Kidney tubule cell (primary cell): ENCODE data around the gene ARPC4.

ENCODE experiments used
- DNase-seq: peaks from one replicate; pipeline ENCODE4 v3.0.0-alpha.2; 2018; ENCODE audit warnings: low spot score

The ARPC4 gene

GRCh38 chr3:9793161-9793781 lies 389 bp downstream of the ARPC4 start:
- peak; percentile 59 for DNase-seq

- no peak for DNase-seq
Observed at GRCh38 chr3:9794400-9794799, 1.5 kb downstream of the ARPC4 start.

- no peak for DNase-seq
Observed at GRCh38 chr3:9795207-9795606, 2.3 kb downstream of the ARPC4 start.

GRCh38 chr3:9797196-9797945 lies 4.5 kb downstream of the ARPC4 start:
- DNase-seq, result no peak

DNA sequence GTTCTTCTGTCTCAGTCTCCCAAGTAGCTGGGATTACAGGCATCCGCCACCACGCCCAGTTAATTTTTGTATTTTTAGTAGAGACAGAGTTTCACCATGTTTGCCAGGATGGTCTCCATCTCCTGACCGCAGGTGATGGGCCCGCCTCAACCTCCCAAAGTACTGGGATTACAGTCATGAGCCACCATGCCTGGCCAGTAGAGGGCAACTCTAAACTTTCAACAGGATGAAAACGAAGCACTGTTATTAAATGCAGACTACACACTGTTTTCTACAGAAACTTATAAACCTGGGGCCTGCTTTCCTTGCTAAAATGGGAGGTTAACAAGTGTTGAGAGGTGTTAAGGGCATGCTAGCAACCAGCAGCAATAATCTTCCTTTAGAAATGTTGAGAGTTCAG lies 7.6 kb downstream of the ARPC4 start:
- no peak for DNase-seq

GRCh38 chr3:9803494-9803893 lies 10.6 kb downstream of the ARPC4 start:
- no peak for DNase-seq

DNA sequence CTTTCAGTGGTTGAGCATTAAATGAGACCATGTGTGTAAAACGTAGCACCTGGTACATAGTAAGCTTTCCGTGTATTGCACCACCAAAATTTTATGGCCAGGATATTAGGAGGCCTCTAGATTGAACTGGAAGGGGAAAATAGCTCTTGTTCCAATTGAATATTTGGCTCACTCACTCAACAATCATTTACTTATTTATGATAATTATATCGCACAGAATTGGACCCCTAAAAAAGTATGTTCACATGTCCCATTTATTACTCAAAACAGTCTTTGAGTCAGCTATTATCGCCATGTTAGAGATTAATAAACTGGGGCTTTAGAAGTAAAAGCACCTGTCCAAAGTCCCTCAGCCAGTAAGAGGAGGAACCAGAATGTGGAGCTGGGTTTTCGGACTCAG lies 12.1 kb downstream of the ARPC4 start:
- no peak for DNase-seq

DNA sequence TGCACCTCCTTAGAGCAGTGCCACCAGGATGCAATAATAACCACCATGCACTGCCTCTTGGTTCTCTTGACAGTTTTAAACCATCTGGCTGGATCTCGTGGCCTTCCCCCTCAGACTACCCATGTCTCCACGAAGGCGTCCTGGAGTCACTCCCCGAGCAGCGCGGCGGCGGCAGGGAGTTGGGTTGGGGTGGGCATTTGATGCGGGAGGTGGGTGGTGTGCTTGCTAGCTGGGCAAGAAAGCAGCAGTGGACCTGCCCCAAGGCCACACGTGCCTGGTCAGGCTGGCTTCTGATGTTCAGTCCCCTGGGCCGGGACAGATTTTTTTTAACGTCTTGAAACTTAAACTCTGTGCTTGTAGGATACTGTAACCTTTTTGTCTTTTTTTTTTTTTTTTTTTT lies 13.3 kb downstream of the ARPC4 start:
- DNase-seq, result no peak

DNA sequence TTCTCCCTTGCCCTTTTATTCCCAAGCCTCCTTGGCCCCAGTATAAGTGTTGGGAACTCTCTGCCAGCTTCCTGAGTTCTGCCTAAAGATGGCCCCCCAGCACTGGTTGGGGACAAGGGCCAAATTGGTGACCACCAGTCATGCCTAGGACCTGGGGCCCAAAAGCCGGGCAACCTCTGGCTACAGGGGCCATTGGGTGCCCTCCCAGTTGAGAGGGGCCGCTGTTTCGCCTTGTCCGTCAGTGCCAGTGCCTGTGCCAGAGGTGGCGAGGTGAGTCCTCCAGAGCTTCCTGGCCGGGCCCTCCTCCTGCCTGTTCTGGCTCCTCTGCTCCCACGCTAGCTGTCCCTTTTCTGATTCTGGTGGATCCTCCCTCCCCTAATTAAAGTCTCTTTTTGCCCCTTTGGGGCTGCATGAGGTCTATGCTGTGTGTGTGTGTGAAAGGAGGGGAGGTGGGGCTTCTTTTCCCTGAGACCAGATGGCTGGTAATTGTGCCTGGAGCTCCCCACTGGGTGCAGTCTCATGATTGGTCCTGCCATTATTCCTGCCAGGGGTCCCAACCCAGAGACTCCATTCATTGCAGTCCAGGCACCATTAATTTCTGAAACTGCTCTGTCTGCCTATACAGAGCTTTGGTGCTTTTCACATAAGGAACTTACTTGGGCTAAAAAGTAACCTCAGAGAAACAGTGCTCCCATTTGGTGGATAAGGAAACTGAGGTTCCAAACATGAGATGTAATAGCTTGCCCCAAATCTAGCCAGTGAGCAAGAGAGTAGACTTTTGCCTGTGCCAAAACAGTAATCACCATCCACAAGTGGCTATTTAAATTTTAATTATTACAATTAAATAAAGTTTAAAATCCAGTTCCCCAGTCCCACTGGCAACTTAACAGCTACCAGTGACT lies 14.1 kb downstream of the ARPC4 start:
- no peak for DNase-seq

GRCh38 chr3:9807981-9808344 lies 15.1 kb downstream of the ARPC4 start:
- DNase-seq, result no peak

- DNase-seq, result peak; percentile 84
Observed at GRCh38 chr3:9808345-9809037, 15.6 kb downstream of the ARPC4 start.

- peak; percentile 81 for DNase-seq
Observed at GRCh38 chr3:9809239-9809614, 16.3 kb downstream of the ARPC4 start.

- DNase-seq, result peak; percentile 83
Observed at GRCh38 chr3:9809615-9810432, 16.9 kb downstream of the ARPC4 start, which contains the start of gene TTLL3. TSS of gene TTLL3 (plus strand) at chr3:9810262. CDS start at chr3:9810662, 400 bp downstream.

- DNase-seq, result no peak
Observed at GRCh38 chr3:9810433-9810770, 17.5 kb downstream of the ARPC4 start.

DNA sequence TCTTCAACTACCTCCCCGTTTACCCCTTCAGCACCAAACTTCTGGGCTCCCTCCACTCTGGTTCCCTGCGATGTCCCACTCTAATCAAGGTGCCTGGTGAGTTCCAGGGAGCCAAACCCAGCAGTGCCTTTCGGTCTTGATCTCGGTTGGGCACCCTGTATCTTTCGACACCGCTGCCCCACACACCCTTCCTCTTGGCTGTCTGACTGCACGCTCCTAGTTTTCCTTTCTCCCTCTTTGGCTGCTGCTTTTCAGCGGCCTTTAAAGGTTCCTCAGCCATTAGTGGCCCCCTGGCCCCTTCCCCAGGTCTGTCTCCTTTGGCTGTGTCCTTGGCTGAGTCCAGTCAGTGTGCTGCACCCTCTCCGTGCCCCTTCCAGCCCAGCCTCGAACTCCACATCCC lies 18.0 kb downstream of the ARPC4 start:
- no peak for DNase-seq

DNA sequence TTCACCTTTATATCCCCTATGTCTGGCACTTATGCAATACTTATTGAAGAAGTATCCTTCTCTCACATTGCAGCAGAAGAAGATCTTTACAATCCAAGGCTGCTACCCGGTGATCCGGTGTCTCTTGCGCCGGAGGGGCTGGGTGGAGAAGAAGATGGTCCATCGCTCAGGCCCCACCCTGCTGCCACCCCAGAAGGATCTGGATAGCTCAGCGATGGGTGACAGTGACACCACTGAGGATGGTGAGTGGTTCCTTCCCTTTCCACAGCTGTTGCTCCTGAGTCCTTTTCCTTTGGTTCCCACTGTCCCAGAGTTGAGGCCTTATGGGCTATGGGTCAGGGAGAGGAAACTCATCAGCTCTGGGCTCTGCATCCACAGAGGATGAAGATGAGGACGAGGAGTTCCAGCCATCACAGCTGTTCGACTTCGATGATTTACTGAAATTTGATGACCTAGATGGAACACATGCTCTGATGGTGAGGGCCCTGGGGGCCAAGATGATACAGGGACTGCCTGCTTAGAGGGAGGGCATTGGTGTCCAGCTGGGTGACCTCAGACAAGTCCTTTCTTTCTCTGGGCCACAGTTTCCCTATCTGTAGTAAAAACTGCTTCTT lies 20.1 kb downstream of the ARPC4 start:
- no peak for DNase-seq

GRCh38 chr3:9815986-9816385 lies 23.1 kb downstream of the ARPC4 start:
- DNase-seq, result no peak

DNA sequence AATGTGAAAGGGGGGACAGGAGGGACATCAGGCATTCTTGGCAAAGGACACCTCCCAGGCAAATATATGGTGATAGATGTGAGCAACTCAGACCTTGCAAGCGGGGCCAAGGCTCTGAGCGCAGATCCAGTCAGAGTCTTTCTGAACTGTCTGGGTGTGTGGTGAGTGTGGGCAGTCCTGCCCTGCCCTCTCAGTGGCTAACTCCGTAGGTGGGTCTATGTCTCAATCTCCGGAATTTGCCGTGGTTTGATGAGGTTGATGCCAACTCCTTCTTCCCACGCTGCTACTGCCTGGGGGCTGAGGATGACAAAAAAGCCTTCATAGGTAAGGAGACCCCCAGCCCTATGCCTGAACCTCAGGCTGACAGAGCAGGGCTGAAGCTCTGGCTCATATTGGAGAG lies 24.6 kb downstream of the ARPC4 start:
- no peak for DNase-seq

DNA sequence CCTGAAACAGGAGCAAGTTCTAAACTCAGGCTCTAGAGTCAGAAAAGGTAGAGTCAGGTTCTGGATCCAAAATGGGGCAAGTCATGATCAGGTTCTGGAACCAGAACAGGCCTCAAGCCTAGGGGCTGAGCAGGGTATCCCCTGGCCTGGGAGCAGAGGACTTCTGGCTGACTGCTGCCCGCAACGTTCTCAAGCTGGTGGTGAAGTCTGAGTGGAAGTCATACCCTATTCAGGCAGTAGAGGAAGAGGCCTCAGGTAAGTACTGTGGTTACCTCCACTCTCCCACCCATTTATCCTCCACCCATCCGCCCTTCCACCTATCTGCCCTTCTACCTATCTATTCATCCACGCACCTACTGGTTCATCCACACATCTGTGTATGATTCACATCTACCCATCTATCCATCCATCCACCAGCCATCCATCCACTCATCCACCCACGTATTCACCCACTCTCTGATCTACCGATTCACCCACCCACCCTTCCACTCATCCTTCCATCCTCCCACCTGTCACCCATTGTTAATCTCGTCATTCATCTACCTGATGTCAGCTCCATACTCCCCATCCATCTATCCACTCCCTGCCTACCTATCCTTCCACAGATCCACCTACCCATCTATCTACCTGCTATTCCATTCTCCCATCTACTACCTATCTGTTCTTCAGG lies 25.9 kb downstream of the ARPC4 start:
- DNase-seq, result no peak

DNA sequence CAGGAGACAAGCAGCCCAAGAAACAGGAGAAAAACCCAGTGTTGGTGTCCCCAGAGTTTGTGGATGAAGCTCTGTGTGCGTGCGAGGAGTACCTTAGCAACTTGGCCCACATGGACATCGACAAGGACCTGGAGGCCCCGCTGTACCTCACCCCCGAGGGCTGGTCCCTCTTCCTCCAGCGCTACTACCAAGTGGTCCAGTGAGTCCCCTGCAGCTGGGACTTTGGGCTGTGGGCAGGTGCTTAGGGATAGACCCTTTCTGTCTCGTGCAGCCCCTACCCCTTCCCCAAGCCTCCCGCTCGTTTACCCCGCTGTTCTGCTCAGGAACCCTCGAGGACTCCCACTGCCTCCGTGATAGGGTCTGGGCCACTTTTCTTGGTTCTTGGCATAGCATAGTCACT lies 27.7 kb downstream of the ARPC4 start:
- no peak for DNase-seq

DNA sequence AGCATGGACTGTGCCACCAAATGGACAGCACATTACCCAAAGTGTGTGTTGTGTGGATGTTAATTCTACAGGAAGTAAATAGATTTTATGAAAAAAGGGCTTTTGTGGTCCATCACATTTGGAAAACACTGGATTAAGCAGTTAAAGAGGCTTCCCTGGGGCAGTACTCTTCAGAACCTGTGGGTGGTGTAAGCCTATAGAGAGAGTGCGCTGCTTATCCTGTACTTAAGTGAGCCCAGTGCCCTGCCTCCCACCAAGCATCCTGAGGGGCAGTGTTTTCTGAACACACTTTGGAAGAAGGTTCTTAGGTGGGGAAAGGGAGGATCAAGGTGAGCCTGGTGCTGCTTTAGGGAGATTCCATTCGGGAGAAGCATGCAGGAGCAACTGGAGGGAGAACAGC lies 28.1 kb downstream of the ARPC4 start:
- DNase-seq, result no peak
